Ascending aorta (tissue), 2 donors: ENCODE data around the gene SCAF8. TPM values are rescaled to one million over a fixed set of nuclear protein-coding genes. Genes with fewer than 3 reads are reported as not detected.
A peak's percentile ranks its signal among the peaks of the same experiment; 100 is the strongest.
"Not testable (repeated sequence)": the region's sequence is repeated elsewhere in the genome, so short reads cannot be mapped to it uniquely, and the experiment has no call there.

Experiments
- DNase-seq, 2 donors: peaks; one replicate each; pipeline ENCODE4 v3.0.0-alpha.2; 2019; ENCODE audit warnings: low spot score in 2 of 2
- H3K27ac ChIP-seq, 2 donors: fragments of 200-600 bp; sonication (generic); one replicate each; pipeline ENCODE4 v1.5.1; 2016 to 2017; ENCODE audit warnings: mild to moderate bottlenecking in 1 of 2
- H3K27me3 ChIP-seq: fragments of 200-600 bp; sonication (generic); one replicate; pipeline ENCODE4 v1.5.1; 2017
- H3K36me3 ChIP-seq, 2 donors: fragments of 200-600 bp; sonication (generic); one replicate each; pipeline ENCODE4 v1.5.1; 2016
- H3K4me1 ChIP-seq, 2 donors: fragments of 200-600 bp; sonication (generic); one replicate each; pipeline ENCODE4 v1.5.1; 2016 to 2017; ENCODE audit warnings: mild to moderate bottlenecking in 1 of 2
- H3K4me3 ChIP-seq, 2 donors: fragments of 200-600 bp; sonication (generic); one replicate each; pipeline ENCODE4 v1.5.1; 2016 to 2017; ENCODE audit warnings: mild to moderate bottlenecking in 1 of 2
- H3K9me3 ChIP-seq, 2 donors: fragments of 200-600 bp; sonication (generic); one replicate each; pipeline ENCODE4 v1.5.1; 2016
- intact Hi-C: fragments of 100-400 bp; cut with DNase I; formaldehyde crosslinking; loops from one replicate; pipeline ENCODE4 v1.15.1; 2023
- total RNA-seq: library from RNA; depleted of rRNA; stranded (reverse); fragments of >200 nt; gene quantifications from one replicate; pipeline ENCODE4 v1.1.0, GENCODE V29; 2016
- TF ChIP-seq, protein P1 (sequence below), 3 experiments: fragments of 200-600 bp in 2 of 3; fragments of 450-650 bp in 1 of 3; sonication (generic) in 2 of 3; IDR thresholded peaks; one replicate each; pipeline ENCODE4 v1.5.1; 2016 to 2019; ENCODE audit warnings: antibody characterized with exemption in 3 of 3, mild to moderate bottlenecking in 1 of 3, moderate library complexity in 1 of 3

The SCAF8 gene
- total RNA-seq, 1 donor from 2014 or later = 22.6 TPM

DNA sequence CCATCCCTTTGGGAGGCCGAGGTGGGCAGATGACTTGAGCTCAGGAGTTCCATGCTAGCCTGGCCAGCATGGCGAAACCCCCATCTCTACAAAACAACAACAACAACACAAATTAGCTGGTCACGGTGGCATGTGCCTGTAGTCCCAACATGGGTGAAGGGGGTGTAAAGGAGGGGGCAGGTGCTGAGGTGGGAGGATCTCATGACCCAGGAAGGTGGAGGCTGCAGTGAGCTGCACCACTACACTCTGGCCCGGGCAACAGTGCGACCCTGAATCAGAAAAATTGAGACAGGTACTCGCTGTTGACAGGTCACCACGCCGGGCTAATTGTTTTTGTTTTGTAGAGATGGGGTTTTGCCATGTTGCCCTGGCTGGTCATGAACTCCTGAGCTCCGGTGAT lies 4.2 kb downstream of the SCAF8 start:
- DNase-seq = no peak
- Histone ChIP-seq H3K4me1 (peaks cover 2 to 46% of the 10 kb centered on the region in 2 donors), H3K9me3 (no peaks in the 10 kb centered on the region), H3K36me3 (peaks cover 0 to 9% of the 10 kb centered on the region in 2 donors), H3K27me3 (no peaks in the 10 kb centered on the region), H3K27ac (no peak overlapping the region), H3K4me3 (no peak overlapping the region)
- TF ChIP-seq, protein P1, sequence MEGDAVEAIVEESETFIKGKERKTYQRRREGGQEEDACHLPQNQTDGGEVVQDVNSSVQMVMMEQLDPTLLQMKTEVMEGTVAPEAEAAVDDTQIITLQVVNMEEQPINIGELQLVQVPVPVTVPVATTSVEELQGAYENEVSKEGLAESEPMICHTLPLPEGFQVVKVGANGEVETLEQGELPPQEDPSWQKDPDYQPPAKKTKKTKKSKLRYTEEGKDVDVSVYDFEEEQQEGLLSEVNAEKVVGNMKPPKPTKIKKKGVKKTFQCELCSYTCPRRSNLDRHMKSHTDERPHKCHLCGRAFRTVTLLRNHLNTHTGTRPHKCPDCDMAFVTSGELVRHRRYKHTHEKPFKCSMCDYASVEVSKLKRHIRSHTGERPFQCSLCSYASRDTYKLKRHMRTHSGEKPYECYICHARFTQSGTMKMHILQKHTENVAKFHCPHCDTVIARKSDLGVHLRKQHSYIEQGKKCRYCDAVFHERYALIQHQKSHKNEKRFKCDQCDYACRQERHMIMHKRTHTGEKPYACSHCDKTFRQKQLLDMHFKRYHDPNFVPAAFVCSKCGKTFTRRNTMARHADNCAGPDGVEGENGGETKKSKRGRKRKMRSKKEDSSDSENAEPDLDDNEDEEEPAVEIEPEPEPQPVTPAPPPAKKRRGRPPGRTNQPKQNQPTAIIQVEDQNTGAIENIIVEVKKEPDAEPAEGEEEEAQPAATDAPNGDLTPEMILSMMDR (IDR thresholded peaks at IDR 0.05) = no peak
- intact Hi-C loops = loop anchor here (10.0 kb wide), 1 partner anchor 437 kb away; no protein-coding TSS in a partner anchor

DNA sequence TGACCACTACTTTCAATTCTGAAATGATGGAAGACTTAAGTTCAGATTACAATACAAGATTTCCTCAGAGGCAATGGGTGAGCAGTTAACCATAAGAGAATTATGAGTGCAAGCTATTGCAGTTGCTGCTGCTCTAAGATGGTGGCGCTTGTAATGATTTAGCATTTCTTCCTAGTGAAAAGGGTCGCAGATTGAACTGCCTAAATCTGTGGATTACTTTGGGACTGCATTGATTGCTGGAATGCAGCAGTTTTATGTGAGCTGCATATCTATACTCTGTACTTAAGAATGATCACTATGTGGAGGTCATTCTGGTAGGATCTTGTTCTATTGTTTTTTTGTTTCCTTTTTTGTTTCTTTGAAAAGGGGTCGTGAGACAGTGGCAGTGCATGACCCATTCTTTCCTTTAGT lies 5.3 kb downstream of the SCAF8 start:
- peaks cover 0 to 9% of the 10 kb centered on the region in 2 donors for H3K36me3 ChIP-seq
- peaks cover 2 to 45% of the 10 kb centered on the region in 2 donors for H3K4me1 ChIP-seq
- intact Hi-C loops = loop anchor here (10.0 kb wide), 1 partner anchor 436 kb away; no protein-coding TSS in a partner anchor
- H3K9me3 ChIP-seq = no peaks in the 10 kb centered on the region
- no peaks in the 10 kb centered on the region for H3K27me3 ChIP-seq
- H3K27ac ChIP-seq = no peak overlapping the region
- peak overlapping the region in 1 of 2 donors; percentile 5 for H3K4me3 ChIP-seq
- TF ChIP-seq, protein P1 (IDR thresholded peaks at IDR 0.05) = no peak
- DNase-seq = no peak

DNA sequence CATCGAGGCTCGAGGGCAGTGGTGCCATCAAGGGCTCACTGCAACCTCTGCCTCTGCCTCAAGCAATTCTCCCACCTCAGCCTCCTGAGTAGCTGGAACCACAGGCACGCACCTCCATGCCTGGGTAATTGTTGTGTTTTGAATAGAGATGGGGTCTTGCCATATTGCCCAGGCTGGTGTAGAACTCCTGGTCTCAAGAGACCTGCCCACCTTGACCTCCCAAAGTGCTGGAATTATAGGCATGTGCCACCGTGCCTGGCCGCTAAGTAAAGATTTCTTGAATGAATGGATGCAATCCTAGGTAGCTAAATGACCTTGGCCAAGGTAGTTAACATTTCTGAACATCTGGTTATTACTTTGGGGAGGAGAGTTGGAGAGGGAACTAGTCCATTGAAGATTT lies 7.4 kb downstream of the SCAF8 start:
- Histone ChIP-seq H3K9me3 (no peaks in the 10 kb centered on the region), H3K27ac (no peak overlapping the region), H3K4me1 (peaks cover 2 to 34% of the 10 kb centered on the region in 2 donors), H3K36me3 (peaks cover 0 to 9% of the 10 kb centered on the region in 2 donors), H3K4me3 (no peak overlapping the region), H3K27me3 (no peaks in the 10 kb centered on the region)
- no peak for DNase-seq
- TF ChIP-seq, protein P1 (IDR thresholded peaks at IDR 0.05) = no peak
- intact Hi-C loops = no loop called here

DNA sequence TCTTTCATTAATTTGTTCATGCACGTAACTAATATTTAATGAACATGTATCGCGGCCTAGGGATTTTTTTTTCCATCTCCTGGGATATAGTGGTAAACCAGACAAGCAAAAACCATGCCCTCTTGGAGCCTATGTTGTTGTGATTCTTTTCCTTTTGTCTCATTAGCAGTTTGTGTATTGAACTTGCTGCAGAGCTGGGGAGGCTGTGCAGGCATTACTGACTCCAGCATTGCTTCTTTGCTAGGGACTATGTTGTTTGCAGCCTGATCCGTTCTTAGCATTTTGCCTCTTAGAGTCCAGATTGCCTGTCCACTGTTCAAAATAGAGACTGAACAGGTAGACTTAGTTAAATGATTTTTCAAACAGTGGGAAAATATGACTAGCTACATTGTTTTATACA lies 9.7 kb downstream of the SCAF8 start:
- no peak overlapping the region for H3K27ac ChIP-seq
- no peaks in the 10 kb centered on the region for H3K36me3 ChIP-seq
- H3K9me3 ChIP-seq = no peaks in the 10 kb centered on the region
- no peak for DNase-seq
- TF ChIP-seq, protein P1 (IDR thresholded peaks at IDR 0.05) = no peak
- intact Hi-C loops = no loop called here
- peaks cover 4 to 13% of the 10 kb centered on the region in 2 donors for H3K4me1 ChIP-seq
- no peak overlapping the region for H3K4me3 ChIP-seq
- no peaks in the 10 kb centered on the region for H3K27me3 ChIP-seq

DNA sequence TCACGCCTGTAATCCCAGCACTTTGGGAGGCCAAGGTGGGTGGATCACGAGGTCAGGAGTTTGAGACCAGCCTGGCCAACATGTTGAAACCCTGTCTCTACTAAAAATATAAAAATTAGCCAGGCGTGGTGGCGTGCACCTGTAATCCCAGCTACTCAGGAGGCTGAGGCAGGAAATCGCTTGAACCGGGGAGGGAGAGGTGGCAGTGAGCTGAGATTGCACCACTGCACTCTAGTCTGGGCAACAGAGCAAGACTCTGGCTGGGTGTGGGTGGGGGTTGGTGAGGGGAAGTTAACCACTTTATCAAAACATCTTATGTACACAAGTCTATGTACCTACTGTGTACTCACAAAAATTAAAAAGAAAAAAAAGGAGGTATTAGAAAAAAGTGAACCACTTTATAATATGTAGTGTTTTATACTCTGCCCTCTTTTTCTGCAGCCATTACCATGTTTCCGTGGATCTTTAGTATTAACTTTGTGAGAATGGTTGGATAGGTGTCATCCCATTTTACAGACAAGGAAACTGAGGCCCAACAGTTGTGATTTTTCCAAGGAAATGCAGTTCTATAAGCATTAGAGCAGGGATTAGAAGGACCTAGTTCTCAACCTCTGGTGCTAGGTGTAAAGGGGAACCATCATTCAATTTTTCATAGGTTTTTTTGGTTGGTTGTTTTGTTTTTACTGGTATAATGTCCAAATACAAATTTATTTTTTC lies 11.0 kb downstream of the SCAF8 start:
- H3K27ac ChIP-seq, H3K27me3 ChIP-seq, H3K4me1 ChIP-seq, H3K9me3 ChIP-seq, DNase-seq, H3K36me3 ChIP-seq, intact Hi-C loops, H3K4me3 ChIP-seq: not testable (repeated sequence)

DNA sequence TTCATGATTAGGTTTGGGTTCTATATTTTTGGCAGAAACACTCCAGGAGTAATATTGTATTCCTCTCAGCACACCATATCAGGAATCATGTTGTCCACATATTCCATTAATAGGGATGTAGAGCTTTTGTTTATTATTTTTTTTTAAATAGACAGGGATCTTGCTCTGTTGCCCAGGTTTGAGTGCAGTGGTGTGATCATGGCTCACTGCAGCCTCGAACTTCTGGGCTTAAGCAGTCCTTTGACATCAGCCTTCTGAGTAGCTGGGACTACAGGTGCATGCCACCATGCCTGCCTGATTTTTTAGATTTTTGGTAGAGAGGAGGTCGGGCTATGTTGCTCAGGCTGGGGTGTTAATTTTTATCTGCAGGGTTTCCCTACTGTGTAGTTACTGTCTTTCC lies 12.0 kb downstream of the SCAF8 start:
- no peaks in the 10 kb centered on the region for H3K27me3 ChIP-seq
- TF ChIP-seq, protein P1 (IDR thresholded peaks at IDR 0.05) = no peak
- intact Hi-C loops = no loop called here
- no peaks in the 10 kb centered on the region for H3K36me3 ChIP-seq
- H3K4me3 ChIP-seq = no peak overlapping the region
- no peaks in the 10 kb centered on the region for H3K9me3 ChIP-seq
- peaks cover 2 to 4% of the 10 kb centered on the region in 2 donors for H3K4me1 ChIP-seq
- H3K27ac ChIP-seq = no peak overlapping the region
- no peak for DNase-seq
